Sigmoid colon (tissue), 4 donors: ENCODE data around the gene POLR3E.

Experiments used
- CTCF ChIP-seq, 4 experiments: fragments of 450-650 bp in 3 of 4; fragments of 200-600 bp in 1 of 4; IDR thresholded peaks; one replicate each; pipeline ENCODE4 v1.5.1; 2016 to 2019; ENCODE audit warnings: antibody characterized with exemption in 4 of 4, mild to moderate bottlenecking in 3 of 4, moderate library complexity in 2 of 4
- POLR2AphosphoS5 ChIP-seq, 4 donors: sonication (generic); formaldehyde crosslinking; IDR thresholded peaks; one replicate each; pipeline ENCODE4 v1.6.1; 2017; ENCODE audit warnings: antibody characterized with exemption in 4 of 4

GRCh38 chr16:22296225-22297113 is 740 bp upstream of the POLR3E start:
- TF ChIP-seq CTCF (IDR thresholded peaks at IDR 0.05) (no peak), POLR2AphosphoS5 (IDR thresholded peaks at IDR 0.05) (no peak)
